T-cell (primary cell): ENCODE data around the gene FGF19. TPM values are rescaled to one million over a fixed set of nuclear protein-coding genes. Genes with fewer than 3 reads are reported as not detected.

Experiments
- ATAC-seq, 4 experiments: fragments of 200-7000 bp in 3 of 4; fragments of 150-1000 bp in 1 of 4; cut with Tn5 transposase; replicated peaks in 1 of 4; 1 replicate in 3 of 4; 2 replicates in 1 of 4; pipeline ENCODE4 v1.10.0; 2021; ENCODE audit warnings: moderate library complexity in 3 of 4, mild to moderate bottlenecking in 2 of 4, moderate number of reproducible peaks in 1 of 4
- CTCF ChIA-PET, 2 donors: fragments of 300-600 bp; sonication (Branson Sonifier 250); formaldehyde crosslinking; loops; one replicate each; lab custom pipeline; 2022; ENCODE audit warnings: antibody characterized with exemption in 2 of 2; lab: Charles Lee
- POLR2A ChIA-PET, 2 donors: fragments of 300-600 bp; sonication (Branson Sonifier 250); formaldehyde crosslinking; loops; one replicate each; lab custom pipeline; 2022; ENCODE audit warnings: antibody characterized with exemption in 2 of 2; lab: Charles Lee
- DNase-seq, 35 experiments: peaks; one replicate each; pipeline versions ENCODE4 v3.0.0 to v3.0.0-alpha.2; 2013 to 2023
- H3K27ac ChIP-seq: one replicate; pipeline ENCODE4 v1.5.1; 2013; ENCODE audit warnings: low read length
- H3K27me3 ChIP-seq, 2 experiments: replicated peaks in 1 of 2; 1 replicate in 1 of 2; 2 replicates in 1 of 2; pipeline versions ENCODE4 v1.6.1 to v1.7.0; 2013; ENCODE audit warnings: low read length in 1 of 2, mixed read lengths in 1 of 2; ENCODE audit not compliant: control insufficient read depth in 2 of 2, insufficient read depth in 2 of 2; ENCODE audit errors: extremely low read depth in 1 of 2
- H3K36me3 ChIP-seq, 2 donors: 1 replicate in 1 of 2; 2 replicates in 1 of 2; pipeline versions ENCODE4 v1.6.1 to v1.7.0; 2013; ENCODE audit warnings: low read length in 1 of 2; ENCODE audit not compliant: control insufficient read depth in 2 of 2, insufficient read depth in 1 of 2; ENCODE audit errors: extremely low read depth in 1 of 2
- H3K4me1 ChIP-seq, 2 experiments: 1 replicate in 1 of 2; 2 replicates in 1 of 2; pipeline versions ENCODE4 v1.6.1 to v1.7.0; 2013; ENCODE audit warnings: low read length in 2 of 2, mixed read lengths in 1 of 2; ENCODE audit not compliant: insufficient read depth in 2 of 2, control insufficient read depth in 1 of 2; ENCODE audit errors: extremely low read depth in 1 of 2
- H3K4me3 ChIP-seq, 2 donors: 1 replicate in 1 of 2; 2 replicates in 1 of 2; pipeline versions ENCODE4 v1.5.1 to v1.7.0; 2013; ENCODE audit warnings: mild to moderate bottlenecking in 2 of 2, low read length in 1 of 2, moderate library complexity in 1 of 2; ENCODE audit not compliant: control insufficient read depth in 1 of 2; ENCODE audit errors: extremely low read depth in 1 of 2
- H3K9me3 ChIP-seq: 2 replicates; pipeline ENCODE4 v1.7.0; 2013
- H3K27ac Mint-ChIP-seq, 2 donors: one replicate each; pipeline ENCODE4 v1.8.0; 2020 to 2021; ENCODE audit warnings: mild to moderate bottlenecking in 2 of 2, mixed read lengths in 2 of 2
- H3K27me3 Mint-ChIP-seq, 2 donors: one replicate each; pipeline ENCODE4 v1.8.0; 2021 to 2022; ENCODE audit warnings: mixed read lengths in 2 of 2
- H3K36me3 Mint-ChIP-seq: one replicate; pipeline ENCODE4 v1.8.0; 2021; ENCODE audit warnings: mixed read lengths
- H3K4me1 Mint-ChIP-seq, 3 donors: one replicate each; pipeline ENCODE4 v1.8.0; 2020 to 2022; ENCODE audit warnings: mixed read lengths in 3 of 3, mild to moderate bottlenecking in 1 of 3
- H3K4me3 Mint-ChIP-seq, 3 donors: one replicate each; pipeline ENCODE4 v1.8.0; 2020 to 2022; ENCODE audit warnings: mild to moderate bottlenecking in 3 of 3, mixed read lengths in 3 of 3, moderate library complexity in 3 of 3
- H3K9me3 Mint-ChIP-seq, 3 donors: one replicate each; pipeline ENCODE4 v1.8.0; 2020 to 2022; ENCODE audit warnings: mixed read lengths in 3 of 3
- WGBS: methylation state at CpG from one replicate; pipeline ENCODE4 v1.1.5; 2013; ENCODE audit warnings: missing lambda C conversion rate; ENCODE audit not compliant: insufficient coverage; 5-methylcytosine and 5-hydroxymethylcytosine counted together
- total RNA-seq, 35 experiments: library from RNA in 6 of 35; stranded (reverse) in 6 of 35; fragments of 120-200 nt in 1 of 35; gene quantifications; one replicate each; pipeline versions ENCODE4 v1.2.1 to v1.2.4 and lab custom pipeline; 2013 to 2026

Gene FGF19
- total RNA-seq, 5 donors from 2014 or later (not counting 1 experiment from before 2014, with no cell fraction given): 0.09 TPM; not detected in 4

DNA sequence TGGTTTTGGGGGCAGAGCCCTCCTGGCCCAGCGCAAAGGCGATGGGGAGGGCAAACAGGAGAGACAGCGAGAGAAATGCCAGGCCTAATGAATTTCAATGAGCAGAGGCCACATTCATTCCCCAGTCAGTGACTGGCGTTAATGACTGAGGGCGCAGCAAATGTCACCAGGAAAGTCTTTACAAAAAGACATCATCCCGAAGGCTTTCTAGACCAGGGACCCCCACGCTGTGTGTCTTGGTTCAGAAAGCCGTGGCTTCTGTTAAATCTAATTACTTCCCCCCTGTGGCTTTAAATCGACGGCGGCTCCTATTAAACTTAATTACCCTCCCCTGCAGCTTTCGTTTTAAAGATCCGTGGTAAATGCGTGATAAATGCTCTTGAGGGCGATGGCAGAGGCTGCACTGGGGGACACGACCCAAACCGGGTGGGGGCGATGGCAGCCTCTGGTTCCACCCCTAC lies 1.6 kb upstream of the FGF19 start:
- Mint-ChIP-seq H3K36me3 (no peaks in the 10 kb centered on the region), H3K4me3 (peak overlapping the region in 1 of 3 donors; percentile 64), H3K27ac (no peak overlapping the region), H3K4me1 (peaks cover 6 to 16% (median 11%) of the 10 kb centered on the region in 3 donors), H3K27me3 (peaks cover 24 to 56% of the 10 kb centered on the region in 2 donors), H3K9me3 (no peaks in the 10 kb centered on the region)
- Histone ChIP-seq H3K36me3 (no peaks in the 10 kb centered on the region), H3K4me1 (peaks cover 0 to 15% of the 10 kb centered on the region in 2 experiments), H3K27me3 (peaks cover 13 to 68% of the 10 kb centered on the region in 2 experiments), H3K9me3 (no peaks in the 10 kb centered on the region), H3K4me3 (no peak overlapping the region), H3K27ac (no peak overlapping the region)
- CTCF ChIA-PET: no interaction called here
- DNase-seq (no peak), ATAC-seq (no peak)
- 19% methylated on average over 6 of the region's 18 CpGs for WGBS
- POLR2A ChIA-PET: no interaction called here

DNA sequence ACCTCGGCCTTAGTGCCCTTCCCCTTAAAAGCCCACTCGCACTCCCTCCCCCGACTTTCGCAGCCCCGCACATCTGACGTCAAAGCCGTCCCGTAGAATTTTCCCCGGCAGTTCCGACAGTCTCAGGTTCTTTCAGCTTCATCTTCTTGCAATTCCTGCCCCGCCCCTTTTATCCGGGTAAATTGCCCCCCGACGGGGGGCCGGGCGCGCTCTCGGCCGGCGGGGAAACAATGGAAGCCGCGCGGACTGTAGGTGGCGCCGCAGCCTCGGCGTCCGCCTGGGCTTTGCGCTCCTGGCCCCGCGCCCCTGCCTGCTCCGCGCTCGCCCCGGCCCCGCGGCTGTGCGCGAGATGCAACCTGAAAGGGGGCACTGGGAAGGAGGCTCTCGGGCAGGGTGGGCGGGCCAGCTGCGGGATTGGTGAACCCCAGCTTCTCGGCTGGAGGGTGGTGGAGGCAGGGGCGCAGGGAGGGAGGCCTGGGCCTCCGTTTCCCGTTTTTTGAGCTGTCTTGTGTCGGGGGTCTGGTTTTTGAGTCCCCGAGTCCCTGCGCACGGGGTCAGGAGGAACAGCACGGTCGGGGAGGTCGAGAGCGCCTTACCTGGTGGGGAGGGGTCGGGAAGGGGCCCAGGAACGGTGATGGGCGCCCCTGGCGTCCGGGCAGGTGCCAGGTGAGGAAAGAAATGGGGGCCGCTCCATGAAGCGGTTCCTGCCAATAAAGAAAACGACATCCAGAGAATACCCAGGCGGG lies 859 bp upstream of the FGF19 start:
- Mint-ChIP-seq H3K4me1 (peaks cover 6 to 16% (median 11%) of the 10 kb centered on the region in 3 donors), H3K9me3 (no peaks in the 10 kb centered on the region), H3K4me3 (peak overlapping the region in 2 of 3 donors; percentile 3 to 64), H3K36me3 (no peaks in the 10 kb centered on the region), H3K27ac (no peak overlapping the region), H3K27me3 (peaks cover 29 to 59% of the 10 kb centered on the region in 2 donors)
- 6% methylated on average over 58 of the region's 63 CpGs for WGBS
- peak in 2 of 35 experiments; percentile 15 to 23 for DNase-seq
- POLR2A ChIA-PET: interaction anchor here in 1 of 2 donors (0.6 kb wide), 1 partner anchor 512 kb away, joined by 3 read pairs; no protein-coding TSS in a partner anchor
- CTCF ChIA-PET: no interaction called here
- no peak for ATAC-seq
- H3K36me3 ChIP-seq: no peaks in the 10 kb centered on the region
- H3K4me1 ChIP-seq: peaks cover 0 to 15% of the 10 kb centered on the region in 2 experiments
- peaks cover 13 to 69% of the 10 kb centered on the region in 2 experiments for H3K27me3 ChIP-seq
- H3K4me3 ChIP-seq: peak overlapping the region in 1 of 2 donors; percentile 23
- H3K27ac ChIP-seq: no peak overlapping the region
- no peaks in the 10 kb centered on the region for H3K9me3 ChIP-seq

DNA sequence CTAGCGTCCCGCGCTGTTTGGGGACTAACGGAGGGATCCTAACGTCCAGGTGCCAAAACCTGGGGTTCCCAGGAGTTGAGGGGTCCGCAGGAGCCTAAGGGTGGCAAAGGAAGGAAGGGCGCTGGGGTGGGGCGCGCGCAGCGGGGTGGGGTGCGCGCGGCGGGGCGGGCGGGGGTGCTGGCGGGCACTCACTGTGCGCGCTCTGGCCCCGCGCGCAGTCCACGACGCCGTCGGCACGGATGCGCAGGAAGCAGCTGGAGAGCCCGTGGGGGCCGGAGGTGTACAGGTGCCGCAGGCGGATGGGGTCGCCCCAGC lies 412 bp downstream of the FGF19 start:
- ATAC-seq (no peak), DNase-seq (no peak)
- ChIA-PET CTCF (no interaction called here), POLR2A (no interaction called here)
- H3K27me3 ChIP-seq: peaks cover 13 to 74% of the 10 kb centered on the region in 2 experiments
- WGBS: 7% methylated on average over 33 of the region's 34 CpGs
- H3K27ac ChIP-seq: no peak overlapping the region
- Mint-ChIP-seq H3K9me3 (no peaks in the 10 kb centered on the region), H3K4me3 (peak overlapping the region in 1 of 3 donors; percentile 42), H3K36me3 (no peaks in the 10 kb centered on the region), H3K27me3 (peaks cover 36 to 64% of the 10 kb centered on the region in 2 donors), H3K4me1 (peaks cover 6 to 16% (median 11%) of the 10 kb centered on the region in 3 donors), H3K27ac (no peak overlapping the region)
- no peaks in the 10 kb centered on the region for H3K9me3 ChIP-seq
- H3K4me3 ChIP-seq: no peak overlapping the region
- no peaks in the 10 kb centered on the region for H3K36me3 ChIP-seq
- H3K4me1 ChIP-seq: peaks cover 0 to 15% of the 10 kb centered on the region in 2 experiments

DNA sequence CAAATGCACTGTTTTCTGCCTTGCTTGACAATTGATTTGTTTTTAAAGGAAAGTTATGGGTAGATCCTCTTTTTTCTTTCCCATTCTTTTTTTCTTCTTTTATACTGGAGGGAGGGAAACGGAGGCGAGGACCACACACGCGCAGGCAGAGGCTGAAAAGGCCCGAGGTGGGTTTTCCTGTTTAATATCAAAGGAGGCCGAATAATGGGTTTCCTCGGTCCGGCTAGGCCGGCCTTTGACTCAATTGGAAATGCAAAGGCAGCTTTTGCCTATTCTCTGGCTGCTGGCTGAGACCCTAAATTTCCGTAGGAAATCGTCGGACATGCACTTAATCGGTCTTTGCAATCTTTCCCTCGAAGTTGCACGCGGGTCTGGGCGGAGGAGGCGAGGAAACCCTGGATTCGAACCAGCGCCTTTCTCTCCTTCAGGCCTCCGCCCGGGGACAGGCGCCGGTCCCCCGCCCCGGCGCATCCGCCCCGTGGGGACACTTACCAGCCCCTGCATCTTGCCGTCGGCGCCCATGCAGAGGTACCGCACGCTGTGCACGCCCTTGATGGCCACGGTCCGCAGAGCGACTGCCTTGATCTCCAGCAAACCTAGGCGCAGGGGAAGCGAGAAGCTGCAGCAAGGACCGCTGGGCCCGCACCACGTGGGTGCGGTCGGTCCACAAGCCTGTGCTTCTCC lies 911 bp downstream of the FGF19 start:
- POLR2A ChIA-PET: no interaction called here
- Histone ChIP-seq H3K36me3 (no peaks in the 10 kb centered on the region), H3K4me1 (peaks cover 0 to 15% of the 10 kb centered on the region in 2 experiments), H3K27ac (no peak overlapping the region), H3K9me3 (no peaks in the 10 kb centered on the region), H3K27me3 (peaks cover 13 to 76% of the 10 kb centered on the region in 2 experiments), H3K4me3 (no peak overlapping the region)
- ATAC-seq (no peak), DNase-seq (no peak)
- CTCF ChIA-PET: no interaction called here
- Mint-ChIP-seq H3K27ac (no peak overlapping the region), H3K4me3 (peak overlapping the region in 1 of 3 donors; percentile 42), H3K9me3 (no peaks in the 10 kb centered on the region), H3K4me1 (peaks cover 6 to 16% (median 11%) of the 10 kb centered on the region in 3 donors), H3K27me3 (peaks cover 39 to 67% of the 10 kb centered on the region in 2 donors), H3K36me3 (no peaks in the 10 kb centered on the region)
- WGBS: 8% methylated on average over 43 of the region's 45 CpGs

DNA sequence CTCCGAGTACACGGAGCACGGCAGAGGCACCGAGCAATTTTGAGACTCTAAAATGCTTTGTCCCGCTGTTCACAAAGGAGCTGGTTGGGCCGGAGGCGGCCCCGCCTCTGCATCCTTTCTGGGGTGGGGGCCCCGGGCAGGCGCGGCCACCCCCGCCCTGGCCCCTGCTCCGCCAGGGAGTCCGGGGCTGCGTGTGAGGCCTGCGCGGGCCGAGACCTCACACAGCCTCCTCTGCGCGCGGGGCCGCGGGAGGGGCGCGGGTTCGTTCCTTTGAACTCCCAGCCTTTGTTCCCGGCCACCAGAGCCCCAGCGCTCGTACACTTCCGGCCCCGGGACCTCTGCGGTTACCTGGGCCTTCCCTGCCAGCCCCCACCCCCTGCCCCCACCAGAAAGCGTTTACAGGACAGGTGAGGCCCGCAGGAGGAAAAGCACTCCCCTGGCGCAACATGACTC lies 1.6 kb downstream of the FGF19 start:
- Mint-ChIP-seq H3K4me3 (no peak overlapping the region), H3K27me3 (peaks cover 41 to 67% of the 10 kb centered on the region in 2 donors)

DNA sequence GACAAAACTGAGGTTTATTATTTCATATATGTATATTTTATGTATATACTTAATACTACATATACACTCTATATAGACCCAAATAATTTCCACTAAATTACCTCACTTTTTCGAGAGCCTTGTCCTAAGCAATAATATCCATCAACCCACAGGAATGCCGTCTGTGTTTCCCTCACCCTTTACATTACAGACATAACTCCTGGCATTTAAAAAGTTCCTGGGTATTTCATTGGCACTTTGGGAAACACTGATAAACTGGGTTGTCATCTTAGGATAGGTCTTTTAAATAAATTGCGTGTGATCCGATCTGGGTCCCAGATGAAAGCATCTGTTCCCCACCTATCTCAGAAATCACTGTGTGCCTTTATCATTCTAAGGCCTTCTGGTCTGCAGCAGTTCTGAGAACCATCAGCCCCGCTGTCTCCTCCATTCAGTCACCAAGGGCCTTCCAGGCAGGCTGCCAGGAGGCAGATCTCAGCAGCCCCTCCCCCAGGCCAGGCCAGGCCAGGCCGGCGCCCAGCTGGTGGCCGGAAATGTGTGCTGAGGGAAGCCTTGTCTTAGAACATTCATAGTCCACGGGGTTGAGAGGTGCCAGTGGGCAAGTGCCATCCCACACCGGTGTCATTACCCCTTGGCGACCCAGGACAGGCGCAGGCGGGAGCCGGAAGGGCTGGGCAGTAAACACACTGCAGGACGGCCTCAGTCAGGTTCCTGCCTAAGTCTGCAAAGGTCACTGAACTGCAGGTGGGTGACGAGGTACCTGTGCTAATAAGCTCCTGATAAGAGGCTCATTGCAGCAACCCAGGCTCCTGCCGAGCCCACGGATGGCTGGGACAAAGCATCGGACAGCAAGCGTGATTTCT lies 3.3 kb downstream of the FGF19 start:
- Histone ChIP-seq H3K4me3 (no peak overlapping the region), H3K9me3 (no peaks in the 10 kb centered on the region), H3K27ac (no peak overlapping the region), H3K27me3 (peaks cover 11 to 79% of the 10 kb centered on the region in 2 experiments), H3K4me1 (peaks cover 0 to 15% of the 10 kb centered on the region in 2 experiments), H3K36me3 (no peaks in the 10 kb centered on the region)
- POLR2A ChIA-PET: no interaction called here
- Mint-ChIP-seq H3K4me1 (peaks cover 2 to 9% (median 7%) of the 10 kb centered on the region in 3 donors), H3K27ac (no peak overlapping the region), H3K4me3 (peak overlapping the region in 1 of 3 donors; percentile 30), H3K36me3 (no peaks in the 10 kb centered on the region), H3K27me3 (peaks cover 41 to 69% of the 10 kb centered on the region in 2 donors), H3K9me3 (no peaks in the 10 kb centered on the region)
- 20% methylated on average over 12 of the region's 20 CpGs for WGBS
- no peak for DNase-seq
- no peak for ATAC-seq
- CTCF ChIA-PET: no interaction called here

More for the DNA sequence above, 1.6 kb downstream of the FGF19 start:
- Histone ChIP-seq H3K36me3 (no peaks in the 10 kb centered on the region), H3K9me3 (no peaks in the 10 kb centered on the region), H3K27me3 (peaks cover 12 to 81% of the 10 kb centered on the region in 2 experiments), H3K4me1 (peaks cover 0 to 15% of the 10 kb centered on the region in 2 experiments), H3K27ac (no peak overlapping the region), H3K4me3 (no peak overlapping the region)
- ATAC-seq (no peak), DNase-seq (no peak)
- Mint-ChIP-seq H3K36me3 (no peaks in the 10 kb centered on the region), H3K27ac (no peak overlapping the region), H3K9me3 (no peaks in the 10 kb centered on the region), H3K4me1 (peaks cover 6 to 15% (median 11%) of the 10 kb centered on the region in 3 donors)
- ChIA-PET CTCF (no interaction called here), POLR2A (no interaction called here)
- WGBS: 3% methylated on average over 33 of the region's 35 CpGs
